Measurements from ENCODE around the gene MBD3L1. TPM values are rescaled to one million over a fixed set of nuclear protein-coding genes. Genes with fewer than 3 reads are reported as not detected.

MBD3L1 gene
- total and polyA plus RNA-seq, 2 donors (not counting 1 experiment from before 2014, with no cell fraction given) = not detected

DNA sequence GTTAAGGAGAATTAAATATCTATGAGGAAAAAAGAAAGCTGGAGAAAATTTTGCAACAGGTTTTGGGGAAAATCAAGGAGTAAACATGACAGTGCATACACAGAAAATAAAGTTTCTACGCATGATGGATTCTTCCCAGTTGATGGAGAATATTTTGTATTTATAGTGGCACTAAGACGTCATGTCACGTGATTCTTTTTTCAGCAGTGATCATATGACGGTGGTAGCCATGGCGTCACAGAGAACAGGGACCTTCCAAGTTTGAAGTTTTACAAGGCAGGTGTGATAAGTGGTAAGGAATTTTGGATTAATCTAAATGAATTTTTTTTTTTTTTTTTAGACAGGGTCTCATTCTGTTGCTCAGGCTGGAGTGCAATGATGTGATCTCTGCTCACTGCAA is 8.5 kb downstream of the MBD3L1 start:
- no peak overlapping the region for H3K9ac ChIP-seq (ENCODE audit: low read length)
- H3K79me2 ChIP-seq (ENCODE audit: control insufficient read depth, insufficient read depth, low read length) = no peaks in the 10 kb centered on the region
- intact Hi-C loops (cut with micrococcal nuclease) = no loop called here
- no peak overlapping the region for H3K4me2 ChIP-seq (replicated peaks; ENCODE audit: low read depth, low read length, poor library complexity, severe bottlenecking)
- DNase-seq = no peak
- H2AFZ ChIP-seq (ENCODE audit: insufficient read depth, low read depth, low read length, poor library complexity, severe bottlenecking) = no peak overlapping the region
- H3K27ac ChIP-seq (ENCODE audit: low read length in 2 of 2) = no peak overlapping the region
- peaks cover 0 to 3% (median 0%) of the 10 kb centered on the region in 4 experiments for H3K27me3 ChIP-seq (replicated peaks in 1 of 4; ENCODE audit: control extremely low read depth in 1 of 4, control insufficient read depth in 3 of 4, insufficient read depth in 4 of 4, low read length in 3 of 4)
- no peak overlapping the region for H3K4me3 ChIP-seq (ENCODE audit: control extremely low read depth in 1 of 5, extremely low read depth in 1 of 5, insufficient read depth in 1 of 5, low read depth in 2 of 5, low read length in 4 of 5)
- no peak for ATAC-seq (ENCODE audit: low read depth)
- 92% methylated on average over 5 of the region's 5 CpGs for WGBS (ENCODE audit: insufficient coverage)
- no peaks in the 10 kb centered on the region for H3K4me1 ChIP-seq (ENCODE audit: control insufficient read depth in 2 of 2, insufficient read depth in 2 of 2, low read length in 2 of 2)
- peaks cover 0 to 3% (median 0%) of the 10 kb centered on the region in 3 donors for H3K9me3 ChIP-seq (ENCODE audit: control extremely low read depth in 1 of 3, control insufficient read depth in 2 of 3, insufficient read depth in 1 of 3, low read length in 2 of 3)
- Mint-ChIP-seq H3K4me1 (no peaks in the 10 kb centered on the region), H3K27me3 (peaks cover 19% of the 10 kb centered on the region), H3K27ac (no peak overlapping the region), H3K4me3 (no peak overlapping the region), H3K9me3 (ENCODE audit: insufficient read depth) (peaks cover 3% of the 10 kb centered on the region)
- no peaks in the 10 kb centered on the region for H3K36me3 ChIP-seq (replicated peaks in 1 of 2; ENCODE audit: control extremely low read depth in 1 of 2, control insufficient read depth in 1 of 2, extremely low read depth in 1 of 2, insufficient read depth in 2 of 2, low read length in 1 of 2)
- POLR2A ChIA-PET = no interaction called here
- H4K20me1 ChIP-seq (ENCODE audit: control insufficient read depth, insufficient read depth, low read length, poor library complexity, severe bottlenecking) = no peaks in the 10 kb centered on the region
- TF ChIP-seq, protein P1, sequence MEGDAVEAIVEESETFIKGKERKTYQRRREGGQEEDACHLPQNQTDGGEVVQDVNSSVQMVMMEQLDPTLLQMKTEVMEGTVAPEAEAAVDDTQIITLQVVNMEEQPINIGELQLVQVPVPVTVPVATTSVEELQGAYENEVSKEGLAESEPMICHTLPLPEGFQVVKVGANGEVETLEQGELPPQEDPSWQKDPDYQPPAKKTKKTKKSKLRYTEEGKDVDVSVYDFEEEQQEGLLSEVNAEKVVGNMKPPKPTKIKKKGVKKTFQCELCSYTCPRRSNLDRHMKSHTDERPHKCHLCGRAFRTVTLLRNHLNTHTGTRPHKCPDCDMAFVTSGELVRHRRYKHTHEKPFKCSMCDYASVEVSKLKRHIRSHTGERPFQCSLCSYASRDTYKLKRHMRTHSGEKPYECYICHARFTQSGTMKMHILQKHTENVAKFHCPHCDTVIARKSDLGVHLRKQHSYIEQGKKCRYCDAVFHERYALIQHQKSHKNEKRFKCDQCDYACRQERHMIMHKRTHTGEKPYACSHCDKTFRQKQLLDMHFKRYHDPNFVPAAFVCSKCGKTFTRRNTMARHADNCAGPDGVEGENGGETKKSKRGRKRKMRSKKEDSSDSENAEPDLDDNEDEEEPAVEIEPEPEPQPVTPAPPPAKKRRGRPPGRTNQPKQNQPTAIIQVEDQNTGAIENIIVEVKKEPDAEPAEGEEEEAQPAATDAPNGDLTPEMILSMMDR (IDR thresholded peaks at IDR 0.05) = no peak
- TF ChIP-seq EZH2 (IDR thresholded peaks at IDR 0.05; ENCODE audit: borderline replicate concordance, insufficient read depth, low read depth, low read length, poor library complexity, severe bottlenecking) = no peak
- CTCF ChIA-PET = no interaction called here

DNA sequence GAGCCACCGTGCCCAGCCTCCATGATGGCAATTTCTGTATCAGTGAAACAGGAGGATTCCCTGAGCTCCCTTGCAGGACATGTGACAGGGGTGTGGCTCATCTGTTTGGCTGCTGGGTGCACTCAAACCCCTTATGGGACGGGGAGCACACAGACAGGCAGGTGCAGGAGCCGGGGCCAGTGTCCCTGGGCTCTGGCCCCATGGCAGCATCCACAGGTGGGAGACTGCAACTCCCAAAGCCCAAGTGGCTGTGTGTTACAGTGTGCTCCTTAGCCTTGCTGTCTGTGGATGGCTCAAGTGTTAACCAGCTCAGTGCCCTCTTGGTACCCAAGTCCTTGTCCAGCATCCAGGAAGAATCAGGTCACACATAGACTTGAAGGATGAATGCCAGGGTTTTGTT is 14.6 kb downstream of the MBD3L1 start:
- Histone ChIP-seq H3K36me3 (replicated peaks in 1 of 2; ENCODE audit: control extremely low read depth in 1 of 2, control insufficient read depth in 1 of 2, extremely low read depth in 1 of 2, insufficient read depth in 2 of 2, low read length in 1 of 2) (no peaks in the 10 kb centered on the region), H4K20me1 (ENCODE audit: control insufficient read depth, insufficient read depth, low read length, poor library complexity, severe bottlenecking) (no peaks in the 10 kb centered on the region), H3K4me3 (ENCODE audit: control extremely low read depth in 1 of 5, extremely low read depth in 1 of 5, insufficient read depth in 1 of 5, low read depth in 2 of 5, low read length in 4 of 5) (no peak overlapping the region), H3K9me3 (ENCODE audit: control extremely low read depth in 1 of 3, control insufficient read depth in 2 of 3, insufficient read depth in 1 of 3, low read length in 2 of 3) (peaks cover 0 to 33% (median 1%) of the 10 kb centered on the region in 3 donors), H2AFZ (ENCODE audit: insufficient read depth, low read depth, low read length, poor library complexity, severe bottlenecking) (no peak overlapping the region), H3K9ac (ENCODE audit: low read length) (no peak overlapping the region), H3K4me1 (ENCODE audit: control insufficient read depth in 2 of 2, insufficient read depth in 2 of 2, low read length in 2 of 2) (no peaks in the 10 kb centered on the region), H3K79me2 (ENCODE audit: control insufficient read depth, insufficient read depth, low read length) (no peaks in the 10 kb centered on the region), H3K4me2 (replicated peaks; ENCODE audit: low read depth, low read length, poor library complexity, severe bottlenecking) (no peak overlapping the region), H3K27ac (ENCODE audit: low read length in 2 of 2) (no peak overlapping the region), H3K27me3 (replicated peaks in 1 of 4; ENCODE audit: control extremely low read depth in 1 of 4, control insufficient read depth in 3 of 4, insufficient read depth in 4 of 4, low read length in 3 of 4) (no peaks in the 10 kb centered on the region)
- DNase-seq = no peak
- H3K9me3 Mint-ChIP-seq (ENCODE audit: insufficient read depth) = peaks cover 11% of the 10 kb centered on the region
- H3K4me1 Mint-ChIP-seq = no peaks in the 10 kb centered on the region
- TF ChIP-seq, protein P1 (IDR thresholded peaks at IDR 0.05) = no peak
- TF ChIP-seq EZH2 (IDR thresholded peaks at IDR 0.05; ENCODE audit: borderline replicate concordance, insufficient read depth, low read depth, low read length, poor library complexity, severe bottlenecking) = no peak
- H3K27me3 Mint-ChIP-seq = peaks cover 12% of the 10 kb centered on the region
- 77% methylated on average over 3 of the region's 3 CpGs for WGBS (ENCODE audit: insufficient coverage)
- no peak for ATAC-seq (ENCODE audit: low read depth)
- no peak overlapping the region for H3K27ac Mint-ChIP-seq
- intact Hi-C loops (cut with micrococcal nuclease) = no loop called here
- no peak overlapping the region for H3K4me3 Mint-ChIP-seq
- ChIA-PET CTCF (no interaction called here), POLR2A (no interaction called here)

Measured in B cell (primary cell).